GM23338 (cell line): ENCODE measurements around the gene BCL2L15. TPM values are rescaled to one million over a fixed set of nuclear protein-coding genes. Genes with fewer than 3 reads are reported as not detected.

Source experiments
- ATAC-seq: fragments of 200-7000 bp; cut with Tn5 transposase; 3 replicates; pipeline ENCODE4 v1.9.1; 2020
- DNase-seq: peaks from one replicate; pipeline ENCODE4 v3.0.0-alpha.2; 2015; ENCODE audit warnings: low spot score
- H2AFZ ChIP-seq: fragments of 200-600 bp; sonication (generic); 2 replicates; pipeline ENCODE4 v1.8.0; 2016; ENCODE audit warnings: antibody characterized with exemption, mild to moderate bottlenecking, moderate library complexity
- H3F3A ChIP-seq: fragments of 200-600 bp; sonication (generic); replicated peaks from 2 replicates; pipeline ENCODE4 v1.8.0; 2017; ENCODE audit warnings: antibody characterized with exemption, mixed run types, low read depth
- H3K27ac ChIP-seq: fragments of 200-600 bp; sonication (generic); 2 replicates; pipeline ENCODE4 v1.6.1; 2016; ENCODE audit warnings: low read depth
- H3K27me3 ChIP-seq: fragments of 200-600 bp; sonication (generic); 2 replicates; pipeline ENCODE4 v1.8.0; 2016; ENCODE audit warnings: mild to moderate bottlenecking, mixed run types, moderate library complexity; ENCODE audit not compliant: insufficient read depth
- H3K36me3 ChIP-seq: fragments of 200-600 bp; sonication (generic); 2 replicates; pipeline ENCODE4 v1.8.0; 2016; ENCODE audit warnings: mild to moderate bottlenecking; ENCODE audit not compliant: insufficient read depth
- H3K4me1 ChIP-seq: fragments of 200-600 bp; sonication (generic); 2 replicates; pipeline ENCODE4 v1.8.0; 2016; ENCODE audit warnings: mild to moderate bottlenecking, moderate library complexity; ENCODE audit not compliant: insufficient read depth
- H3K4me2 ChIP-seq: fragments of 200-600 bp; sonication (generic); 2 replicates; pipeline ENCODE4 v1.7.1; 2017; ENCODE audit warnings: mixed run types
- H3K4me3 ChIP-seq: fragments of 200-600 bp; sonication (generic); 2 replicates; pipeline ENCODE4 v1.6.1; 2016; ENCODE audit warnings: mixed run types
- H3K79me2 ChIP-seq: fragments of 200-600 bp; sonication (generic); replicated peaks from 2 replicates; pipeline ENCODE4 v1.8.0; 2017; ENCODE audit warnings: mild to moderate bottlenecking; ENCODE audit not compliant: insufficient read depth
- H3K9me2 ChIP-seq: fragments of 200-600 bp; sonication (generic); 2 replicates; pipeline ENCODE4 v1.8.0; 2017; ENCODE audit not compliant: insufficient read depth
- H4K20me1 ChIP-seq: fragments of 200-600 bp; sonication (generic); replicated peaks from 2 replicates; pipeline ENCODE4 v1.8.0; 2017; ENCODE audit warnings: mild to moderate bottlenecking; ENCODE audit not compliant: insufficient read depth
- H3K27ac Mint-ChIP-seq: 2 replicates; pipeline ENCODE4 v1.8.0; 2020; ENCODE audit warnings: inconsistent platforms, mild to moderate bottlenecking, moderate library complexity, mixed read lengths
- H3K27me3 Mint-ChIP-seq: 3 replicates; pipeline ENCODE4 v1.8.0; 2022; ENCODE audit warnings: low read depth, mild to moderate bottlenecking, moderate library complexity, mixed read lengths, inconsistent platforms; ENCODE audit not compliant: insufficient read depth, poor library complexity
- H3K36me3 Mint-ChIP-seq: 3 replicates; pipeline ENCODE4 v1.8.0; 2021; ENCODE audit warnings: low read depth, mild to moderate bottlenecking, inconsistent platforms, moderate library complexity, mixed read lengths
- H3K4me1 Mint-ChIP-seq: 3 replicates; pipeline ENCODE4 v1.8.0; 2020; ENCODE audit warnings: mild to moderate bottlenecking, inconsistent platforms, mixed read lengths
- H3K4me3 Mint-ChIP-seq: 3 replicates; pipeline ENCODE4 v1.8.0; 2021; ENCODE audit warnings: moderate library complexity, mild to moderate bottlenecking, inconsistent platforms, mixed read lengths
- H3K9me3 Mint-ChIP-seq: 3 replicates; pipeline ENCODE4 v1.8.0; 2020; ENCODE audit warnings: moderate library complexity, mild to moderate bottlenecking, inconsistent platforms, mixed read lengths
- CREB1 ChIP-seq: fragments of 250-450 bp; sonication (Bioruptor Pico); IDR thresholded peaks from 2 replicates; pipeline ENCODE4 v1.5.0; 2020; ENCODE audit warnings: low read depth, mild to moderate bottlenecking, moderate library complexity
- CTCF ChIP-seq, 2 experiments: fragments of 200-600 bp in 1 of 2; sonication (generic) in 1 of 2; conservative IDR thresholded peaks; 2 replicates each; pipeline versions ENCODE4 v1.5.1 to v1.6.1; 2016 to 2017; ENCODE audit warnings: antibody characterized with exemption in 2 of 2, low read depth in 2 of 2, mild to moderate bottlenecking in 2 of 2, moderate library complexity in 1 of 2
- ETS1 ChIP-seq: IDR thresholded peaks from 2 replicates; pipeline ENCODE4 v1.6.1; 2016; ENCODE audit warnings: antibody characterized with exemption
- EZH2 ChIP-seq: fragments of 200-600 bp; sonication (generic); IDR thresholded peaks from one replicate; pipeline ENCODE4 v1.8.0; 2017; ENCODE audit warnings: antibody characterized with exemption, mild to moderate bottlenecking, low read depth; ENCODE audit not compliant: unreplicated experiment
- JUNB ChIP-seq: IDR thresholded peaks from one replicate; pipeline ENCODE4 v1.6.1; 2016; ENCODE audit warnings: antibody characterized with exemption; ENCODE audit not compliant: unreplicated experiment
- NANOG ChIP-seq: IDR thresholded peaks from 2 replicates; pipeline ENCODE4 v1.6.1; 2016; ENCODE audit warnings: antibody characterized with exemption, borderline replicate concordance
- POLR2AphosphoS5 ChIP-seq: IDR thresholded peaks from 2 replicates; pipeline ENCODE4 v1.6.1; 2016; ENCODE audit warnings: antibody characterized with exemption, low read depth
- REST ChIP-seq: IDR thresholded peaks from one replicate; pipeline ENCODE4 v1.6.1; 2018; ENCODE audit warnings: antibody characterized with exemption; ENCODE audit not compliant: unreplicated experiment
- STAT1 ChIP-seq: IDR thresholded peaks from one replicate; pipeline ENCODE4 v1.6.1; 2016; ENCODE audit warnings: antibody characterized with exemption; ENCODE audit not compliant: unreplicated experiment
- ZNF114 ChIP-seq: fragments of 250-450 bp; sonication (Bioruptor Pico); IDR thresholded peaks from 2 replicates; pipeline ENCODE4 v1.5.0; 2020; ENCODE audit warnings: mild to moderate bottlenecking, moderate library complexity
- ZNF331 ChIP-seq: fragments of 250-450 bp; sonication (Bioruptor Pico); IDR thresholded peaks from 2 replicates; pipeline ENCODE4 v1.5.0; 2020; ENCODE audit warnings: low read depth, mild to moderate bottlenecking, moderate library complexity
- polyA plus RNA-seq: library from polyadenylated mRNA; unstranded; fragments of >200 nt; fragmentation: Nextera tagmentation; extraction: Ambion mirVana; gene quantifications from 2 replicates; pipeline ENCODE4 v1.2.1, GENCODE V29; 2016
- total RNA-seq: library from RNA; depleted of rRNA; stranded (reverse); fragments of >200 nt; shearing (Covaris generic); gene quantifications from 2 replicates; pipeline ENCODE4 v1.2.3, GENCODE V29; 2014

BCL2L15 gene
- total and polyA plus RNA-seq, 2 experiments from 2014 or later, result not detected

- Mint-ChIP-seq H3K27ac (no peak overlapping the region), H3K27me3 (no peaks in the 10 kb centered on the region), H3K36me3 (peaks cover 10% of the 10 kb centered on the region; the same call in 1 of the 3 replicates), H3K4me1 (no peaks in the 10 kb centered on the region), H3K4me3 (no peak overlapping the region), H3K9me3 (no peaks in the 10 kb centered on the region)
- no peaks in the 10 kb centered on the region for H3K36me3 ChIP-seq
- no peaks in the 10 kb centered on the region for H3K4me1 ChIP-seq
- H3K9me2 ChIP-seq, result no peaks in the 10 kb centered on the region
- H3K79me2 ChIP-seq, result no peaks in the 10 kb centered on the region
- no peaks in the 10 kb centered on the region for H4K20me1 ChIP-seq
- no peak overlapping the region for H3K4me2 ChIP-seq
- no peaks in the 10 kb centered on the region for H3F3A ChIP-seq
- H3K4me3 ChIP-seq, result no peak overlapping the region
- no peak overlapping the region for H3K27ac ChIP-seq
- no peak overlapping the region for H2AFZ ChIP-seq
- no peaks in the 10 kb centered on the region for H3K27me3 ChIP-seq
- ATAC-seq (no peak), DNase-seq (no peak)
- TF ChIP-seq ETS1 (no peak), CTCF (conservative IDR thresholded peaks at IDR 0.05; ENCODE audit: low read depth in 2 of 2) (no peak), STAT1 (no peak), JUNB (no peak), ZNF331 (CRISPR knock-in tag) (no peak), ZNF114 (CRISPR knock-in tag) (no peak), EZH2 (no peak), NANOG (no peak), REST (no peak), POLR2AphosphoS5 (no peak)
These were observed 5.9 kb upstream of the BCL2L15 start for GRCh38 chr1:113893267-113893666.

- Mint-ChIP-seq H3K9me3 (no peaks in the 10 kb centered on the region), H3K36me3 (0 out of 3 replicates have a peak, but pooled peaks cover 5% of the 10 kb centered on the region), H3K4me3 (no peak overlapping the region), H3K27ac (no peak overlapping the region), H3K27me3 (no peaks in the 10 kb centered on the region), H3K4me1 (no peaks in the 10 kb centered on the region)
- Histone ChIP-seq H3K4me3 (no peak overlapping the region), H3K4me2 (no peak overlapping the region), H4K20me1 (no peaks in the 10 kb centered on the region), H3K27me3 (no peaks in the 10 kb centered on the region), H2AFZ (no peak overlapping the region), H3F3A (no peaks in the 10 kb centered on the region), H3K36me3 (no peaks in the 10 kb centered on the region), H3K79me2 (no peaks in the 10 kb centered on the region), H3K4me1 (no peaks in the 10 kb centered on the region), H3K27ac (no peak overlapping the region), H3K9me2 (no peaks in the 10 kb centered on the region)
- TF ChIP-seq EZH2 (no peak), STAT1 (no peak), CREB1 (no peak), CTCF (conservative IDR thresholded peaks at IDR 0.05; ENCODE audit: low read depth in 2 of 2) (no peak)
- ATAC-seq, result no peak
- no peak for DNase-seq
These were observed 4.3 kb upstream of the BCL2L15 start for GRCh38 chr1:113891631-113892220.
